B cell (primary cell): ENCODE measurements around the gene ARHGAP28.

Source experiments
- CTCF ChIP-seq: fragments of 200-600 bp; IDR thresholded peaks from one replicate; pipeline ENCODE4 v1.8.0; 2022; ENCODE audit warnings: antibody characterized with exemption, mild to moderate bottlenecking
- EZH2 ChIP-seq: IDR thresholded peaks from 2 replicates; pipeline ENCODE4 v1.6.1; 2012; ENCODE audit warnings: borderline replicate concordance, low read depth, mild to moderate bottlenecking, moderate library complexity, low read length; ENCODE audit not compliant: insufficient read depth, poor library complexity, severe bottlenecking

- TF ChIP-seq CTCF (no peak), EZH2 (no peak)
Observed at GRCh38 chr18:6961331-6961730, 231.8 kb downstream of the ARHGAP28 start.
